Panc1 (cell line): ENCODE results near the gene MTF2.

Experiments
- POLR2AphosphoS5 ChIP-seq: IDR thresholded peaks from 2 replicates; pipeline ENCODE4 v1.6.1; 2012; ENCODE audit warnings: mild to moderate bottlenecking, low read depth, low read length, moderate library complexity
- SIN3A ChIP-seq: IDR thresholded peaks from 2 replicates; pipeline ENCODE4 v1.6.1; 2012; ENCODE audit warnings: low read depth, mild to moderate bottlenecking, low read length, moderate library complexity, borderline replicate concordance; ENCODE audit not compliant: insufficient read depth
- TCF7L2 ChIP-seq: IDR thresholded peaks from 2 replicates; pipeline ENCODE4 v1.6.1; 2011; ENCODE audit warnings: mild to moderate bottlenecking, low read depth, low read length, inconsistent platforms
- TF ChIP-seq, protein P1 (sequence below): fragments of 450-650 bp; IDR thresholded peaks from 2 replicates; pipeline ENCODE4 v1.5.1; 2017; ENCODE audit warnings: mild to moderate bottlenecking
- TF ChIP-seq, protein P2 (sequence below), 2 experiments: IDR thresholded peaks; 2 replicates each; pipeline ENCODE4 v1.6.1; 2011 to 2012; ENCODE audit warnings: low read depth in 2 of 2, control low read depth in 1 of 2, low read length in 1 of 2, mild to moderate bottlenecking in 1 of 2, moderate library complexity in 1 of 2; ENCODE audit not compliant: insufficient read depth in 1 of 2

DNA sequence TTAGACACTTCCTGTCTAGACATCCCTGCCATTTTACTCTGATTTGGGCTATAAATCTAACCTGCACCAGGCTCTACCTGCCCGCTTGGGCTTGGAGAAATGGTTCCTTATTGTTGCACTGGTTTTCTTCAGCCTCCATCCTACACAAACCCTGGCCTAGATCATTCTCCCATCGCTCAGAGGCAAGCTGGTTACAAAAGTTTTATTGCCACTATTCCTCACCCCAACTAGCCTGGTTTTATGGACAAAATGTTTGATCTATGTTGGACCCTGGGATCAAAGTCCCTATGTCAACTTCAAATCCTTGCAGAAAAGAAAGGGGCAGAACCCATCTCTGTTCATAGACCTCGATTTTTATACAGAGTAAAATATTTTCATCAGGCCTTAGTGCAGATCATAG lies 31.5 kb upstream of the MTF2 start:
- TF ChIP-seq SIN3A (no peak), POLR2AphosphoS5 (no peak), TCF7L2 (no peak)
- TF ChIP-seq, protein P1, sequence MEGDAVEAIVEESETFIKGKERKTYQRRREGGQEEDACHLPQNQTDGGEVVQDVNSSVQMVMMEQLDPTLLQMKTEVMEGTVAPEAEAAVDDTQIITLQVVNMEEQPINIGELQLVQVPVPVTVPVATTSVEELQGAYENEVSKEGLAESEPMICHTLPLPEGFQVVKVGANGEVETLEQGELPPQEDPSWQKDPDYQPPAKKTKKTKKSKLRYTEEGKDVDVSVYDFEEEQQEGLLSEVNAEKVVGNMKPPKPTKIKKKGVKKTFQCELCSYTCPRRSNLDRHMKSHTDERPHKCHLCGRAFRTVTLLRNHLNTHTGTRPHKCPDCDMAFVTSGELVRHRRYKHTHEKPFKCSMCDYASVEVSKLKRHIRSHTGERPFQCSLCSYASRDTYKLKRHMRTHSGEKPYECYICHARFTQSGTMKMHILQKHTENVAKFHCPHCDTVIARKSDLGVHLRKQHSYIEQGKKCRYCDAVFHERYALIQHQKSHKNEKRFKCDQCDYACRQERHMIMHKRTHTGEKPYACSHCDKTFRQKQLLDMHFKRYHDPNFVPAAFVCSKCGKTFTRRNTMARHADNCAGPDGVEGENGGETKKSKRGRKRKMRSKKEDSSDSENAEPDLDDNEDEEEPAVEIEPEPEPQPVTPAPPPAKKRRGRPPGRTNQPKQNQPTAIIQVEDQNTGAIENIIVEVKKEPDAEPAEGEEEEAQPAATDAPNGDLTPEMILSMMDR = no peak
- TF ChIP-seq, protein P2, sequence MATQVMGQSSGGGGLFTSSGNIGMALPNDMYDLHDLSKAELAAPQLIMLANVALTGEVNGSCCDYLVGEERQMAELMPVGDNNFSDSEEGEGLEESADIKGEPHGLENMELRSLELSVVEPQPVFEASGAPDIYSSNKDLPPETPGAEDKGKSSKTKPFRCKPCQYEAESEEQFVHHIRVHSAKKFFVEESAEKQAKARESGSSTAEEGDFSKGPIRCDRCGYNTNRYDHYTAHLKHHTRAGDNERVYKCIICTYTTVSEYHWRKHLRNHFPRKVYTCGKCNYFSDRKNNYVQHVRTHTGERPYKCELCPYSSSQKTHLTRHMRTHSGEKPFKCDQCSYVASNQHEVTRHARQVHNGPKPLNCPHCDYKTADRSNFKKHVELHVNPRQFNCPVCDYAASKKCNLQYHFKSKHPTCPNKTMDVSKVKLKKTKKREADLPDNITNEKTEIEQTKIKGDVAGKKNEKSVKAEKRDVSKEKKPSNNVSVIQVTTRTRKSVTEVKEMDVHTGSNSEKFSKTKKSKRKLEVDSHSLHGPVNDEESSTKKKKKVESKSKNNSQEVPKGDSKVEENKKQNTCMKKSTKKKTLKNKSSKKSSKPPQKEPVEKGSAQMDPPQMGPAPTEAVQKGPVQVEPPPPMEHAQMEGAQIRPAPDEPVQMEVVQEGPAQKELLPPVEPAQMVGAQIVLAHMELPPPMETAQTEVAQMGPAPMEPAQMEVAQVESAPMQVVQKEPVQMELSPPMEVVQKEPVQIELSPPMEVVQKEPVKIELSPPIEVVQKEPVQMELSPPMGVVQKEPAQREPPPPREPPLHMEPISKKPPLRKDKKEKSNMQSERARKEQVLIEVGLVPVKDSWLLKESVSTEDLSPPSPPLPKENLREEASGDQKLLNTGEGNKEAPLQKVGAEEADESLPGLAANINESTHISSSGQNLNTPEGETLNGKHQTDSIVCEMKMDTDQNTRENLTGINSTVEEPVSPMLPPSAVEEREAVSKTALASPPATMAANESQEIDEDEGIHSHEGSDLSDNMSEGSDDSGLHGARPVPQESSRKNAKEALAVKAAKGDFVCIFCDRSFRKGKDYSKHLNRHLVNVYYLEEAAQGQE (IDR thresholded peaks at IDR 0.05; ENCODE audit: insufficient read depth in 1 of 2, low read depth in 2 of 2, low read length in 1 of 2) = no peak
